A673 (cell line): ENCODE data around the gene CACNA2D1. TPM values are rescaled to one million over a fixed set of nuclear protein-coding genes. Genes with fewer than 3 reads are reported as not detected.

ENCODE experiments used
- BruUV-seq: library from RNA; stranded (reverse); fragments of 400-500 nt; replicated peaks from 2 replicates; lab custom pipeline; 2021; lab: Mats Ljungman, UMichigan
- CTCF ChIA-PET: fragments of 300-600 bp; sonication (Branson Sonifier 250); formaldehyde crosslinking; loops from one replicate; lab custom pipeline; 2022; ENCODE audit warnings: antibody characterized with exemption; lab: Charles Lee
- POLR2A ChIA-PET: fragments of 300-600 bp; sonication (Branson Sonifier 250); formaldehyde crosslinking; loops from one replicate; lab custom pipeline; 2022; ENCODE audit warnings: antibody characterized with exemption; ENCODE audit not compliant: low non-redundant PET; lab: Charles Lee
- DNase-seq: peaks from one replicate; pipeline ENCODE4 v3.0.0-alpha.2; 2015; ENCODE audit warnings: low spot score
- H3K27ac ChIP-seq: fragments of 200-600 bp; sonication (generic); 2 replicates; pipeline ENCODE4 v1.5.1; 2016; ENCODE audit warnings: mixed run types, low read depth, mild to moderate bottlenecking, mixed read lengths, antibody characterized with exemption, low read length; ENCODE audit not compliant: poor library complexity, severe bottlenecking
- H3K27me3 ChIP-seq: fragments of 200-600 bp; sonication (generic); replicated peaks from 2 replicates; pipeline ENCODE4 v1.6.1; 2017; ENCODE audit warnings: mixed run types, low read depth, mild to moderate bottlenecking, mixed read lengths, antibody characterized with exemption, low read length; ENCODE audit not compliant: insufficient read depth, poor library complexity
- H3K36me3 ChIP-seq: fragments of 200-600 bp; sonication (generic); 2 replicates; pipeline ENCODE4 v1.6.1; 2016; ENCODE audit warnings: mixed run types, mild to moderate bottlenecking, mixed read lengths, antibody characterized with exemption, low read length; ENCODE audit not compliant: insufficient read depth, poor library complexity, severe bottlenecking
- H3K4me1 ChIP-seq: fragments of 200-600 bp; sonication (generic); 2 replicates; pipeline ENCODE4 v1.6.1; 2017; ENCODE audit warnings: mixed run types, mild to moderate bottlenecking, mixed read lengths, antibody characterized with exemption, low read length; ENCODE audit not compliant: insufficient read depth, poor library complexity, severe bottlenecking
- H3K4me3 ChIP-seq: fragments of 200-600 bp; sonication (generic); 2 replicates; pipeline ENCODE4 v1.5.1; 2016; ENCODE audit warnings: low read depth, mixed run types, mild to moderate bottlenecking, mixed read lengths, low read length; ENCODE audit not compliant: poor library complexity, severe bottlenecking
- H3K9me3 ChIP-seq: fragments of 200-600 bp; sonication (generic); 2 replicates; pipeline ENCODE4 v1.6.1; 2016; ENCODE audit warnings: mixed run types, low read depth, mild to moderate bottlenecking, mixed read lengths, antibody characterized with exemption, low read length; ENCODE audit not compliant: poor library complexity, severe bottlenecking
- EZH2 ChIP-seq: fragments of 200-600 bp; sonication (generic); IDR thresholded peaks from 2 replicates; pipeline ENCODE4 v1.6.1; 2017; ENCODE audit warnings: borderline replicate concordance, low read depth, mild to moderate bottlenecking, mixed read lengths, antibody characterized with exemption, low read length; ENCODE audit not compliant: poor library complexity, severe bottlenecking
- intact Hi-C: fragments of 100-400 bp; cut with micrococcal nuclease; formaldehyde crosslinking; loops from one replicate; pipeline ENCODE4 v1.10.0; 2022; ENCODE audit not compliant: unreplicated experiment
- total RNA-seq: library from RNA; stranded (reverse); gene quantifications from 2 replicates; pipeline ENCODE4 v1.2.3, GENCODE V29; 2021
- TF ChIP-seq, protein P1 (sequence below): fragments of 300-800, 200-600 bp; sonication (generic); conservative IDR thresholded peaks from 2 replicates; pipeline ENCODE4 v1.5.1; 2017; ENCODE audit warnings: low read depth, mild to moderate bottlenecking, antibody characterized with exemption, low read length, moderate library complexity, mixed read lengths

Gene CACNA2D1
- total RNA-seq, 1 experiment from 2014 or later = 49.1 TPM

DNA sequence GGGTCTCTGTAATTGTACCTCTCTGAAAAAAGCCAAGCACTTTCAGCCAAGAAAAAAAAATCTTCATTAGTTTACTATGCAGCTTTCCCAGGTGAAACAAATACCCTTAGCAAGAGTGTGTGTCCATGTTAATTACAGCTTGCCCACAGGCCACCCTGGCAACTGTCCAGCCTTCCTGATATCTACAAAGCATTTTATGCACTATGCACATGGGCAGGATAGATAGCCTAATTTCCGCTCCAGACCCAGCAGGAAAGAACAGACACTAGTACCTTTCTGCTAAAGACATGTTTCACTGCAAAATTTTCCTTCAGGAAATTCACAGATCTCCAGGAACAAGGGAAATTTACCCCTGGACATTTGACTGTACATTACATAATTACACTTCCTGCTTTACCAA, 24.4 kb downstream of the CACNA2D1 start:
- Histone ChIP-seq H3K4me3 (no peak overlapping the region), H3K4me1 (no peaks in the 10 kb centered on the region), H3K27me3 (no peaks in the 10 kb centered on the region), H3K9me3 (no peaks in the 10 kb centered on the region), H3K27ac (no peak overlapping the region), H3K36me3 (no peaks in the 10 kb centered on the region)
- no TSS peak for BruUV-seq
- intact Hi-C loops = no loop called here
- no peak for DNase-seq
- ChIA-PET CTCF (no interaction called here), POLR2A (no interaction called here)
- TF ChIP-seq EZH2 = no peak
- TF ChIP-seq, protein P1, sequence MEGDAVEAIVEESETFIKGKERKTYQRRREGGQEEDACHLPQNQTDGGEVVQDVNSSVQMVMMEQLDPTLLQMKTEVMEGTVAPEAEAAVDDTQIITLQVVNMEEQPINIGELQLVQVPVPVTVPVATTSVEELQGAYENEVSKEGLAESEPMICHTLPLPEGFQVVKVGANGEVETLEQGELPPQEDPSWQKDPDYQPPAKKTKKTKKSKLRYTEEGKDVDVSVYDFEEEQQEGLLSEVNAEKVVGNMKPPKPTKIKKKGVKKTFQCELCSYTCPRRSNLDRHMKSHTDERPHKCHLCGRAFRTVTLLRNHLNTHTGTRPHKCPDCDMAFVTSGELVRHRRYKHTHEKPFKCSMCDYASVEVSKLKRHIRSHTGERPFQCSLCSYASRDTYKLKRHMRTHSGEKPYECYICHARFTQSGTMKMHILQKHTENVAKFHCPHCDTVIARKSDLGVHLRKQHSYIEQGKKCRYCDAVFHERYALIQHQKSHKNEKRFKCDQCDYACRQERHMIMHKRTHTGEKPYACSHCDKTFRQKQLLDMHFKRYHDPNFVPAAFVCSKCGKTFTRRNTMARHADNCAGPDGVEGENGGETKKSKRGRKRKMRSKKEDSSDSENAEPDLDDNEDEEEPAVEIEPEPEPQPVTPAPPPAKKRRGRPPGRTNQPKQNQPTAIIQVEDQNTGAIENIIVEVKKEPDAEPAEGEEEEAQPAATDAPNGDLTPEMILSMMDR = no peak

DNA sequence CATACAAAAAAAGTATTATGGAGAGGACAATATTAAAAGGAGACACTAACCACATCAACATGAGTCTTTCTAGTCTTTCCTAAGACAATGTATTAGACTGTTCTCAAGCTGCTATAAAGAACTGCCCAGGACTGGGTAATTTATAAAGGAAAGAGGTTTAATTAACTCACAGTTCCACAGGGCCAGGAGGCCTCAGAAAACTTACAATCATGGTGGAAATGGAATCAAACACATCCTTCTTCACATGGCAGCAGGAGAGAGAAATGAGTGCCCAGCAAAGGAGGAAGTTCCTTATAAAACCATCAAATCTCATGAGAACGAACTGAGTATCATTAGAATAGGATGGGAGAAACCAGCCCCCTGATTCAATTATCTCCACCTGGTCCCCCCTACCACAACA, 25.7 kb downstream of the CACNA2D1 start:
- H3K36me3 ChIP-seq = no peaks in the 10 kb centered on the region
- no peak for DNase-seq
- H3K27ac ChIP-seq = no peak overlapping the region
- no peaks in the 10 kb centered on the region for H3K9me3 ChIP-seq
- intact Hi-C loops = no loop called here
- H3K27me3 ChIP-seq = no peaks in the 10 kb centered on the region
- no peak for TF ChIP-seq EZH2
- TF ChIP-seq, protein P1 = no peak
- no peaks in the 10 kb centered on the region for H3K4me1 ChIP-seq
- no TSS peak for BruUV-seq
- H3K4me3 ChIP-seq = no peak overlapping the region
- ChIA-PET POLR2A (no interaction called here), CTCF (no interaction called here)

DNA sequence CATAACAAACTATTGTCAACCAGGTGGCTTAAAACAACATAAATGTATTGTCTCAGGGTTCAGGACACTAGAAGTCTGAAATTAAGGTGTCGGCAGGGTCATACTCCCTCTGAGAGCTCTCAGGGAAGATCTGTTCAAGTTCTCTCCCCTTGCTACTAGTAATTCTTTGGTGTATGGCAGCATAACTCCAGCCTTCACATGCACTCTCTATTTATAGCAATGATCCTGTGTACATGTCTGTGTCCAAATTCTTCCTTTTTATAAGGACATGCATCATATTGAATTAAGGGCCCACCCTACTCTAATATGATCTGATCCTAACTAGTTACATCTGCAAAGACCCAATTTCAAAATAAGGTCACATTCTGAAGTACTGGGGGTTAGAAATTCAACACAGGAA, 27.2 kb downstream of the CACNA2D1 start:
- intact Hi-C loops = no loop called here
- no peaks in the 10 kb centered on the region for H3K27me3 ChIP-seq
- POLR2A ChIA-PET = no interaction called here
- no peak for DNase-seq
- H3K36me3 ChIP-seq = no peaks in the 10 kb centered on the region
- BruUV-seq = no TSS peak
- H3K9me3 ChIP-seq = no peaks in the 10 kb centered on the region
- CTCF ChIA-PET = no interaction called here
- no peak overlapping the region for H3K4me3 ChIP-seq
- H3K27ac ChIP-seq = no peak overlapping the region
- TF ChIP-seq, protein P1 = no peak
- no peaks in the 10 kb centered on the region for H3K4me1 ChIP-seq
